Upper lobe of left lung (tissue), 4 donors: ENCODE data around the gene ETFB.

Source experiments
- EP300 ChIP-seq, 4 donors: sonication (generic); formaldehyde crosslinking; IDR thresholded peaks; one replicate each; pipeline ENCODE4 v1.5.1; 2017; ENCODE audit warnings: antibody characterized with exemption in 4 of 4, control low read depth in 2 of 4
- POLR2A ChIP-seq, 4 donors: fragments of 450-650 bp; IDR thresholded peaks; one replicate each; pipeline ENCODE4 v1.5.1; 2016 to 2017; ENCODE audit warnings: antibody characterized with exemption in 4 of 4, mild to moderate bottlenecking in 2 of 4
- TF ChIP-seq, protein P1 (sequence below), 6 experiments: fragments of 450-650 bp in 4 of 6; fragments of 200-600 bp in 2 of 6; sonication (generic) in 2 of 6; IDR thresholded peaks; one replicate each; pipeline ENCODE4 v1.5.1; 2016 to 2019; ENCODE audit warnings: antibody characterized with exemption in 6 of 6

DNA sequence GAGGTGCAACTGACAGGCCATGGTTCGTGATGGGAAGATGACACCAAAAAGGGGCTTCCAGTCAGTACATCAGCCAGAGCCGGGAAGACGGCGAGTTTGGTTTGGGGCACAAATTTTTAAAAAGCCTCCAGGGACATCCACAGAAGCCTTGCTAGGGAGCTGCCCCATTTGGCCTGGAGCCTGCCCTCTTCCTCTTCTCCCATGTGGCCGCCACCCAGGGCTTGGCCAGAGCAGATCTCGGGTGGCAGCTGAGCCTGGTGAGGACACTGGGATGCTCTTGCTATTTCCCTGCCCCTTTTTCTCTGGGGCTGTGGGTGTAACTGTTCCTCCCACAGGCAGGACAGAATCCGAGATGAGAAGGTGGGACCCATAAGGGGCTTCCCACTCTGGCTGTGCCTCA, 8.2 kb downstream of the ETFB start:
- TF ChIP-seq POLR2A (IDR thresholded peaks at IDR 0.05): no peak
- TF ChIP-seq, protein P1, sequence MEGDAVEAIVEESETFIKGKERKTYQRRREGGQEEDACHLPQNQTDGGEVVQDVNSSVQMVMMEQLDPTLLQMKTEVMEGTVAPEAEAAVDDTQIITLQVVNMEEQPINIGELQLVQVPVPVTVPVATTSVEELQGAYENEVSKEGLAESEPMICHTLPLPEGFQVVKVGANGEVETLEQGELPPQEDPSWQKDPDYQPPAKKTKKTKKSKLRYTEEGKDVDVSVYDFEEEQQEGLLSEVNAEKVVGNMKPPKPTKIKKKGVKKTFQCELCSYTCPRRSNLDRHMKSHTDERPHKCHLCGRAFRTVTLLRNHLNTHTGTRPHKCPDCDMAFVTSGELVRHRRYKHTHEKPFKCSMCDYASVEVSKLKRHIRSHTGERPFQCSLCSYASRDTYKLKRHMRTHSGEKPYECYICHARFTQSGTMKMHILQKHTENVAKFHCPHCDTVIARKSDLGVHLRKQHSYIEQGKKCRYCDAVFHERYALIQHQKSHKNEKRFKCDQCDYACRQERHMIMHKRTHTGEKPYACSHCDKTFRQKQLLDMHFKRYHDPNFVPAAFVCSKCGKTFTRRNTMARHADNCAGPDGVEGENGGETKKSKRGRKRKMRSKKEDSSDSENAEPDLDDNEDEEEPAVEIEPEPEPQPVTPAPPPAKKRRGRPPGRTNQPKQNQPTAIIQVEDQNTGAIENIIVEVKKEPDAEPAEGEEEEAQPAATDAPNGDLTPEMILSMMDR (IDR thresholded peaks at IDR 0.05): no peak
- TF ChIP-seq EP300 (IDR thresholded peaks at IDR 0.05): no peak
